Neural crest cell (in vitro differentiated cells): ENCODE results near the gene INHBC. TPM values are rescaled to one million over a fixed set of nuclear protein-coding genes. Genes with fewer than 3 reads are reported as not detected.

Experiments used
- DNase-seq: peaks from one replicate; pipeline ENCODE4 v3.0.0; 2021; ENCODE audit warnings: low read depth, mixed read lengths, low spot score
- H3K27ac Mint-ChIP-seq: one replicate; pipeline ENCODE4 v1.8.0; 2021; ENCODE audit warnings: mild to moderate bottlenecking, mixed read lengths; ENCODE audit not compliant: unreplicated experiment
- H3K27me3 Mint-ChIP-seq: 2 replicates; pipeline ENCODE4 v1.8.0; 2021; ENCODE audit warnings: low read depth, mild to moderate bottlenecking, mixed read lengths
- H3K36me3 Mint-ChIP-seq: 2 replicates; pipeline ENCODE4 v1.8.0; 2021; ENCODE audit warnings: low read depth, mild to moderate bottlenecking, mixed read lengths
- H3K4me1 Mint-ChIP-seq: 2 replicates; pipeline ENCODE4 v1.8.0; 2021; ENCODE audit warnings: mixed read lengths
- H3K4me3 Mint-ChIP-seq: one replicate; pipeline ENCODE4 v1.8.0; 2021; ENCODE audit warnings: mild to moderate bottlenecking, mixed read lengths
- H3K9me3 Mint-ChIP-seq: 2 replicates; pipeline ENCODE4 v1.8.0; 2021; ENCODE audit warnings: mixed read lengths
- total RNA-seq: library from RNA; stranded (reverse); gene quantifications from 2 replicates; pipeline ENCODE4 v1.2.1, GENCODE V29; 2021
- TF ChIP-seq, protein P1 (sequence below): fragments of 200-600 bp; sonication (generic); conservative IDR thresholded peaks from 2 replicates; pipeline ENCODE4 v1.5.0; 2021; ENCODE audit warnings: antibody characterized with exemption, mild to moderate bottlenecking

The INHBC gene
- total RNA-seq, 1 donor from 2014 or later = not detected

DNA sequence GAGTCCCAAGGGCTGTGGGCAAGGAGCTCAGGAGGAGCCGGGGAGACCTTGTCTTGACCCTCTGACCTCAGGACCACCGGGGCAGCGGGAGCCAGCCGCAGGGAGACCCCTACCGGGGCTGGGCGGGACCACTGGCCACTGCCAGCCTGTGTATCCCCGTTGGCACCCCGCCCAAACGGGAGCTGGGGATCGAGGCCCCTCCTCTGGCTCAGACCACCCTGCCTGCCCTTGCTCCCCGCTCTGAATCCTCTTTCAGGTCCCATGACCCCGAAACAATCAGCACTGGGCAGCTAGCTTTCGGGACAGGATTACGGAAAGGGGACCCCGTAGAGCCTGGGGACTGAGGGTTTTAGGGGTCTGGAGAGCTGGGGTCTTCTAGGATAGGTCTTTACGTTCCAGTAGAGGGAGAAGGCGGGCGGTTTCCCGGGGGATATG lies 26.3 kb downstream of the INHBC start:
- Mint-ChIP-seq H3K4me3 (peak overlapping the region; percentile 88), H3K36me3 (no peaks in the 10 kb centered on the region), H3K4me1 (peaks cover 40% of the 10 kb centered on the region), H3K27me3 (peaks cover 70% of the 10 kb centered on the region), H3K27ac (no peak overlapping the region), H3K9me3 (no peaks in the 10 kb centered on the region)
- DNase-seq = peak; percentile 54
- TF ChIP-seq, protein P1, sequence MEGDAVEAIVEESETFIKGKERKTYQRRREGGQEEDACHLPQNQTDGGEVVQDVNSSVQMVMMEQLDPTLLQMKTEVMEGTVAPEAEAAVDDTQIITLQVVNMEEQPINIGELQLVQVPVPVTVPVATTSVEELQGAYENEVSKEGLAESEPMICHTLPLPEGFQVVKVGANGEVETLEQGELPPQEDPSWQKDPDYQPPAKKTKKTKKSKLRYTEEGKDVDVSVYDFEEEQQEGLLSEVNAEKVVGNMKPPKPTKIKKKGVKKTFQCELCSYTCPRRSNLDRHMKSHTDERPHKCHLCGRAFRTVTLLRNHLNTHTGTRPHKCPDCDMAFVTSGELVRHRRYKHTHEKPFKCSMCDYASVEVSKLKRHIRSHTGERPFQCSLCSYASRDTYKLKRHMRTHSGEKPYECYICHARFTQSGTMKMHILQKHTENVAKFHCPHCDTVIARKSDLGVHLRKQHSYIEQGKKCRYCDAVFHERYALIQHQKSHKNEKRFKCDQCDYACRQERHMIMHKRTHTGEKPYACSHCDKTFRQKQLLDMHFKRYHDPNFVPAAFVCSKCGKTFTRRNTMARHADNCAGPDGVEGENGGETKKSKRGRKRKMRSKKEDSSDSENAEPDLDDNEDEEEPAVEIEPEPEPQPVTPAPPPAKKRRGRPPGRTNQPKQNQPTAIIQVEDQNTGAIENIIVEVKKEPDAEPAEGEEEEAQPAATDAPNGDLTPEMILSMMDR = no peak

DNA sequence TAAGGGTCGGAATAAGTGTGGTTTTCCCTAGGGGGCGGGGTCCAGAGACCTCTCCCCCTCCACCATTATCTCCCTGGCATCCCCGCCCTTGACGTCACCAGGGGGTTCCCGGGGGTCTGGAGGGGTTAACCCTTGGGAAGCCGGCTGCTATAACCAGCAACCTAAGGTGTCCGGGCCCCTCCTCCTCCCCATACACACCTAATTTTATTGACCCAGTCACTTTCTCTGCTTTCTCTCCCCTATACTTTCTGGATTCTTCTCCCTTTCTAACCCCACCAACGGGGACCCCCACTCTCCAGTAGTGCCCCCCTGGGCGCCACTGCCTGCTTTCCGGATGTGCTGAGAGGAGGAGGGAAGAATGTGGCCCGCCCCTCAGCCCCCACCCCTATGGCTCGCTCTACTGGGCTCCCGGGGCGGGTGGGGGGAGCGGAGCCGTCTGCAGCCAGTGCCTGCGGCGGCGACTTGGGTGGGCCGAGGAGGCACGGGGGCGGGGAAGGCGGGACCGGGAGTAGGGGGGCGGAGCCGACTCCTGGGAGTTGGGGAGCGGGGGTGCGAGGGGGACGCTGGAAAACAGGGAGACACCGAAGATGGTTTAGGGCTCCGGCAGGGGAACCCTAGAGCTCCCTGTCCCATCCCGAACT lies 26.8 kb downstream of the INHBC start:
- peak; percentile 42 for DNase-seq
- TF ChIP-seq, protein P1 = no peak
- H3K27ac Mint-ChIP-seq = no peak overlapping the region
- peaks cover 69% of the 10 kb centered on the region for H3K27me3 Mint-ChIP-seq
- no peaks in the 10 kb centered on the region for H3K9me3 Mint-ChIP-seq
- H3K4me3 Mint-ChIP-seq = peak overlapping the region; percentile 88
- H3K36me3 Mint-ChIP-seq = no peaks in the 10 kb centered on the region
- peaks cover 36% of the 10 kb centered on the region for H3K4me1 Mint-ChIP-seq

DNA sequence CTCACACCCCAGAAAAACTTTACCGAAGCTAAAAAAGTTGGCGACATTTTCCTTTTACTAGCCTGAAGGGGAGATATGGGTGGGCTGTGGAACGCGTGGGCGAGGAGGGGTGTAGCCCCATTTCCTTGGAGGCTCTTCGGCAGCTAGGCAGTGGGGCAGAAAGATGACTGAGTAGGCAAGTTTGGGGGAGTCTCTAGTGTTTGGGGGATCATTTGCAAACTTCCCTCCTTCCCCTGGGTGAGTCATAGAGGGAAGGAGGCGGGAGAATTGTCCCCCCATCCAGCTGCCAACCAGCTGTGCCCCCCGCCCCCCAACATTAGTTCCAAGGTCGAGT lies 27.3 kb downstream of the INHBC start:
- Mint-ChIP-seq H3K36me3 (no peaks in the 10 kb centered on the region), H3K4me1 (peaks cover 36% of the 10 kb centered on the region), H3K27ac (no peak overlapping the region), H3K9me3 (no peaks in the 10 kb centered on the region), H3K4me3 (peak overlapping the region; percentile 88), H3K27me3 (peaks cover 70% of the 10 kb centered on the region)
- no peak for DNase-seq
- TF ChIP-seq, protein P1 = no peak

DNA sequence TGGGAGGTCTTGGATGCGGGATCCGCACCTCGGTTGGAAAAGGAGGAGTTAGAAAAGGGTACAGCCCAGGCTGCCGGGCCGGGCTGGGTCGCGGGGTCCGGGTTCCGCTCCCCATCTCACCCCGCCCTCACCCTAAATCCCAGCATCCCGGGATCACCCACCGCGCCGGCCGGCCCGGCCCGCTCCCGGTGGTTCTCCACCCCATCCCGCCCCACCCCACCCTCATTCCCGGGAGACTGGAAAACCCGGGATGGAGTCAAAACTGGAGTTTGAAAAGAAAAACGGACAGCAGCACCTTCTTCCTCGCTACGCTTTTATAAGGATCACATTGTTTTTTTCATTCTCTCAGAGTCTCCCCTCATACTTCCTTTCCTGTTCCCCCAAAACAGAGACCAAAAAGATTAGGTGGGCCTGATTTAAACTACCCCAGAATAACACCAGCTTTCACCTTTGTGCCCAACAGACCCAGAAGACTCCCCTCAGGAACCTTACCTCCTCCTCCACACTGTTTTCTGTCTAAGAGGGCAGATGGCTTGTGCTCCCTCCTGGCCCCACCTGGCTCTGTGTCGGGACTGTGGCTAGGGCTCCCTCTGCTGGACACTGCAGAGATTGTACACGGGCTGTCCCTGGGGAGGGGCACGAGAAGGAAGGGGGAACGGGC lies 27.8 kb downstream of the INHBC start:
- no peaks in the 10 kb centered on the region for H3K9me3 Mint-ChIP-seq
- peak; percentile 94 for DNase-seq
- peak overlapping the region; percentile 88 for H3K4me3 Mint-ChIP-seq
- peaks cover 75% of the 10 kb centered on the region for H3K27me3 Mint-ChIP-seq
- TF ChIP-seq, protein P1 = peak; percentile 98
- no peaks in the 10 kb centered on the region for H3K36me3 Mint-ChIP-seq
- H3K27ac Mint-ChIP-seq = peak overlapping the region; percentile 31
- peaks cover 36% of the 10 kb centered on the region for H3K4me1 Mint-ChIP-seq

DNA sequence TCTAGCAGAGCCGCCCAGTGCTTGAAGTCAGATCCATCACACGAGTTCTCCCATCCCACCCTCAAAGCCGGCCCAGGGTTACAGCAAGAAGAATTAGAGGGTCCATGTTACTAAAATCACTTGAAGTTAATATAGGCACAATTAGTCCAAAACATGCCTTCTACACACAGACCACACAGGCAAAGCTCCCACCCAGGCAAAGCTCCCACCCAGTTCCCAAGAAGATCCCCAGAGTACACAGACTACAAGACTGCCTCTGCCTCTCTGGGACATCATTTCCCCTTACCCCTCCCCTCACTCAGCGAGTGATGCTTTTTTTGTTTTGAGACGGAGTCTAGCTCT lies 28.3 kb downstream of the INHBC start:
- Mint-ChIP-seq H3K9me3 (no peaks in the 10 kb centered on the region), H3K4me3 (peak overlapping the region; percentile 88), H3K36me3 (no peaks in the 10 kb centered on the region), H3K4me1 (peaks cover 36% of the 10 kb centered on the region), H3K27me3 (peaks cover 80% of the 10 kb centered on the region), H3K27ac (no peak overlapping the region)
- no peak for DNase-seq
- TF ChIP-seq, protein P1 = no peak
